ENCODE measurements around the gene C3orf49. TPM values are rescaled to one million over a fixed set of nuclear protein-coding genes. Genes with fewer than 3 reads are reported as not detected.

Gene C3orf49, protein sequence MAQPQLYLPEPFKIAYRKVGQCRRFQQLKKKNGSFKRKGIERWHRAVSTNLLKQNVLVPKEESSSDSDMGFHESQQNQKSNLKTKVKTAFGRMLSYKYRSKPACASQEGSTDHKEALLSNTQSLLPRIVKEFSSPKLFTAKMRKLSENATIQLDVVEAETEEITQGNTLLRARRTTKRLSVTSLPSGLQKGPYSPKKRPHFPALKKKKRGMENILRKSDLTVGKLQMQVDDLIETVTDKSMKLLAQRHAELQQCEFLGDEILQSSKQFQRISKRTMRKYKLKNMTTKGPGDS
- not detected in 2 replicates for total RNA-seq

- no peak for DNase-seq (ENCODE audit: low read depth, low spot score)
Measured at GRCh38 chr3:63819151-63819398, at the start of gene C3orf49. Gene C3orf49 (plus strand): TSS chr3:63819299. CDS start chr3:63819472, 173 bp downstream.

DNA sequence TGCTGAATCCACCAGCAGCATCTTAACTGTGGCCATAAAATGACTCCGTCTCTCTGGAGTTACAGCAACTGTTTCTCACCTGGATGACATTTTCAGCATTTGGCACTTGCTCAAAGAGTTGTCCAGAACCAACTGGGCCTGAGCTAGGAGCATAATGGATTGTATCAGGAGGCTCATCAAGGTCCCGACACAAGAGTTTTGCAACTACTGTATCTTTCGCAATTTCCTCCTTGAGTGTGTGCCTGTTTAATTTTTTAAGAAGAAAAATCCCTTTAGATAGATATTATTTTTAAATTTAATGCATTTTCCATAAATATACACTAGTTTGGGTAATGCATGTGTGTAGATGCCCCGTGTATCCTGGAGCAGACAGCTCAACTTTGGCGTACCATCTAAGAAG is 44.3 kb upstream of the C3orf49 start:
- DNase-seq (ENCODE audit: low read depth, low spot score), result no peak

GRCh38 chr3:63779227-63779626 is 39.9 kb upstream of the C3orf49 start:
- no peak for DNase-seq (ENCODE audit: low read depth, low spot score)

- no peak for DNase-seq (ENCODE audit: low read depth, low spot score)
Measured at GRCh38 chr3:63791974-63792373, 27.1 kb upstream of the C3orf49 start.

GRCh38 chr3:63795438-63795837 is 23.7 kb upstream of the C3orf49 start:
- no peak for DNase-seq (ENCODE audit: low read depth, low spot score)

GRCh38 chr3:63798544-63798943 is 20.6 kb upstream of the C3orf49 start:
- DNase-seq (ENCODE audit: low read depth, low spot score), result no peak

GRCh38 chr3:63798949-63799348 is 20.1 kb upstream of the C3orf49 start:
- no peak for DNase-seq (ENCODE audit: low read depth, low spot score)

GRCh38 chr3:63800097-63800496 is 19.0 kb upstream of the C3orf49 start:
- DNase-seq (ENCODE audit: low read depth, low spot score), result no peak

DNA sequence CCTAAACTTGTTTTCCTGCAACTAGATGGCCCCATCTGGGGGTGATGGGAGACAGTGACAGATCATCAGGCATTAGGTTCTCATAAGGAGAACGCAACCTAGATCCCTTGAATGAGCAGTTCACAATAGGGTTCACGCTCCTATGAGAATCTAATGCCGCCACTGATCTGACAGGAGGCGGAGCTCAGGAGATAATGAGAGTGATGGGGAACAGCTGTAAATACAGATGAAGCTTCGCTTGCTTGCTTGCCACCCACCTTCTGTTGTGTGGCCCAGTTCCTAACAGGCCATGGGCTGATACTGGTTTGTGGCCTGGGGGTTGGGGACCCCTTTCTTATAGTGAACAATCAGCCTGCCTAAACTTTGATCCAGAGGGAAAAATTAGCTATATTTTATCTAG is 15.2 kb upstream of the C3orf49 start:
- DNase-seq (ENCODE audit: low read depth, low spot score), result no peak

GRCh38 chr3:63807961-63808565 is 11.0 kb upstream of the C3orf49 start:
- DNase-seq (ENCODE audit: low read depth, low spot score), result no peak

DNA sequence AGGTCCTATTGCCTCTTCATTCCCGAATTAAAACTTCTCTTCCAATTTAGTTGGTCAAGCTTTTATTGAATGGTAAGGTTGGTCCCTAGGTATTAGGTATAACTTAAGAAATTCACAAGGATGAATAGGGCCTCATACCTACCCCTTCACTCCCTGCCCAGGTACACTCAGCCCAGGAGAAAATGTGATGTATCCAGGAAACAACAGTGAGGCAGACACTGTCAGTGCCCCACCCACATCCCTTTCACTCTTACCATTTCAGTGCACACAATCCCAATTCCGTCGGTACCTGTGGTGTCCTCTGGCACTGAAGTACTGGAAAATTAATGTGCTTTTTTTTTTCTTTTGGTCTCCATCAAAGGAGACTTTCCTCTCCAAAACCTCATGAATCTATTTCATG is 10.5 kb upstream of the C3orf49 start:
- DNase-seq (ENCODE audit: low read depth, low spot score), result no peak

GRCh38 chr3:63809607-63810006 is 9.5 kb upstream of the C3orf49 start:
- DNase-seq (ENCODE audit: low read depth, low spot score), result no peak

- DNase-seq (ENCODE audit: low read depth, low spot score), result no peak
Measured at GRCh38 chr3:63814237-63814636, 4.9 kb upstream of the C3orf49 start.

DNA sequence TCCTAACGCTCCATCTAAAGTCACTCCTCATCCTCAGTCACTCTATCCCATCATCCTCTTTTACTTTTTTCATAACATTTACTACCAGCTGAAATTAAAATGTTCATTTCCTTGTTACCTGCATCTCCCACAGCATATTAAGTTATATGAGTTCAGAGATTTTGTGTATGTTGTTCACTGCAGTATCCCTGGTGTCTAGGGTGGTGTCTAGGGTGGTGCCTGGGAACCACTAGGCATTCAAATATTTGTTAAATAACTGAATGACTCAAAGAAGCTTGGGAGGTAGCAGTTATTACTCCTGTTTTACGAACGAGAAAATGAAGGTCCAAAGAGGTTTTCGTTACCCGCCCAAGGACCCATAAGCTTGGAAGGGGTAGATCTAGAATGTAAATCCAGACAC is 1.9 kb upstream of the C3orf49 start:
- DNase-seq (ENCODE audit: low read depth, low spot score), result no peak

DNA sequence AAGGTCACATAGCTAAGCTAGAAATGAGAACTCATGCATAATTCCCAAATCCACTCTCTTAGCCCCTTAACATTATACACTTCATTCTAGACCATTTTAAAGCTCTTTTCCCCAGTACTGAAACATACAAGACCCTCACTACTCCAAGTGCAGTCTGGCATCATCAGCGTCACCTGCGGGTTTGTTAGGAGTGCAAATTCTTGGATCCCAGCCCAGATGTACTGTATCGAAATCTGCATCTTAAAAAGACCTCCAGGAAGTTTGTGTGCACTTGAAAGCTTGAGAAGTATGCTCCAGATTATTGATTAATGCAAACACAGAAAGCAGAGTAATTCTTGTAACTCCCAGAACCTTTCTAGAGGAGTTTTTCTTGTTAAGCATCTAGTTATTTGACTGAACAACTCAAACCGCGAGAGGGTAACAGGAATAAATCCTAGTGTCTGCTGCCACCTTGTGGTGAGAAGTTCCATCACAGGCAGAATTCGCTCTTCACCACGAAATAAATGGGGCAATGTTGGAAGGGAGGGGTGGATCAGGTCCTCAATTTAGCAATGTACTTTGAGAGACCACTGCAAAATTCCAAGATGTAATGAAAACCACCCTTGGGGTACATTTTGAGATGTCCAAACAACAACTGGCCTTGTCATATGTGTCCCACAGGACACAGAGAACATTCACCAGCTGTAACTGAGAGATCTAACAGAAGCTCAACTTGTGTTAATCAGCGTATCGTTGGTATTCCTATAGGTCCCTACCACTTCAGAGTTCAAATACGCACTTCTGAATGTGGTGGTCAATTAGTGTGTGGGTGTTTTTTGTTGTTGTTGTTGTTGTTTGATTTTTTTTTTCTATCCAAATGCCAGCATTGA is 583 bp upstream of the C3orf49 start:
- no peak for DNase-seq (ENCODE audit: low read depth, low spot score)

- no peak for DNase-seq (ENCODE audit: low read depth, low spot score)
Measured at GRCh38 chr3:63824309-63824708, 5.2 kb downstream of the C3orf49 start.

DNA sequence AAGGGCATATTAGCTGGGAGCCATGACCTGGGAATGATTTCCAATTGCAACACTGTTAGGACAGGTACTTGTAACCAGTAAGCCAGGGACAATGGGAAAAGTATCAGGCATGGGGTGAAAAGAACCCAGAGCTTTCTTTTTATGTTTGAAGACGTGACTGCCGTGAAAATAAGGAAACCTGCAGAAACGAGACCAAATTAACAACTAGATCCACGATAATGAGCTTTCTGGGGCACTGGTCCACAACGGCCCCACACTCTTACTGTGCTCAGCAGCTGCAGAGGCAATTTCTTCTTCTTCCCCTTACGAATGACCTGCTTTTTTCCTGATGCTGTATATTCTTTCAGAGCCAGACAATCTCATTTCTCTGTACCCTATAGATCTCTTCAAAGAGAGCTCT is 11.4 kb downstream of the C3orf49 start:
- no peak for DNase-seq (ENCODE audit: low read depth, low spot score)

DNA sequence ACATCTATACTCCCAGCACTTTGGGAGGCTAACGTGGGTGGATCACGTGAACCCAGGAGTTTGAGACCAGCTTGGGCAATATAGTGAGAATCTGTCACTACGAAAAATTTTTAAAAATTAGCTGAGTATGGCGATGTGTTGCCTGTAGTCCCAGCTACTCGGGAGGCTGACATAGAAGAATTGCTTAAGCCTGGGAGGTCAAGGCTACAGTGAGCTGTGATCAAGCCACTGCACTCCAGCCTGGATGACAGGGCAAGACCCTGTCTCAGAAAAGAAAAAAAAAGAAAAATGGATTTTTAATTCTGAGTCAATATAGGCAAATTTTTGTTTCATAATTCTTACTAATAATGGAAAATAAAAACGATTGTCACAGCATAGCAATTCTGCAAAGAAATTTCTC is 13.3 kb downstream of the C3orf49 start:
- DNase-seq (ENCODE audit: low read depth, low spot score), result no peak

GRCh38 chr3:63841704-63842103 is 22.6 kb downstream of the C3orf49 start:
- no peak for DNase-seq (ENCODE audit: low read depth, low spot score)

- no peak for DNase-seq (ENCODE audit: low read depth, low spot score)
Measured at GRCh38 chr3:63842127-63842526, 23.0 kb downstream of the C3orf49 start.

- no peak for DNase-seq (ENCODE audit: low read depth, low spot score)
Measured at GRCh38 chr3:63845215-63845614, 26.1 kb downstream of the C3orf49 start.

DNA sequence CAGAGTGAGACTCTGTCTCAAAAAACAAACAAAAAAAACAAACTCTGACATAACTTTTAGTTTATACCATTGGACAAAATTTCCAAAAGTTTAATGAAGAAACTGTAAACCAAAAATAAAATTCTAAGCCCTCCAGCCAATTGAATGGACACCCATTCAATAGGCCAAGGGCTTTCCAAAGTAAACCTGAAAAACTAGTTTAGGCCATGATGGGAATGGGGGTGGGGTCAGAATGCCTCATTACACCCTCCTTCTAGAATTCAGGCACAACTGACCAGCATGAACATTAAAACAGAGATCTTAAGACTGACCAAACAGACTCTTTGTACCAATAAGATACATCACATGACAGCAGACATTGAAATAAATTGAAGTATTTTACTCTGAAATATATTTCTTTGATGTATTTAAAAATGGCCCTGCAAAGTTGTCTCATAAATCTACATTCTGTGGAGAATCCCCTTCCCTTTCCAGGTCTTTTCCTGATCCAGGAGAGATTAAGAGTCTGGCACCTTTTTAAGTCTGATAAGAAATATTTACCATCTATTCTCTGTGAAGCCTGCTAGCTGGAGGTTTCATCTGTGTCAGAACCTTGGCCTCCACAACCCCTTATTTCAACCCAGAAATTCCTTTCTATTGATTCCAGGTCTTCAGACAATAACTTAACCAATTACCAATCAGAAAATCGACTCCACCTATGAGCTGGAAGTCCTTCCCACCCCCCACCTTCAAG is 28.8 kb downstream of the C3orf49 start:
- no peak for DNase-seq (ENCODE audit: low read depth, low spot score)
